Left lung (tissue), 10 donors: ENCODE measurements around the gene CFAP43. TPM values are rescaled to one million over a fixed set of nuclear protein-coding genes. Genes with fewer than 3 reads are reported as not detected.

Experiments
- ATAC-seq: fragments of 200-7000 bp; cut with Tn5 transposase; one replicate; pipeline ENCODE4 v1.9.1; 2020; ENCODE audit warnings: moderate library complexity
- DNase-seq, 4 donors: peaks; one replicate each; pipeline ENCODE4 v3.0.0-alpha.2; 2013 to 2020
- H3K27ac ChIP-seq, 2 donors: fragments of 200-600 bp; sonication (generic) in 1 of 2; one replicate each; pipeline versions ENCODE4 v1.5.0 to v1.8.0; 2020 to 2021
- H3K27me3 ChIP-seq, 2 donors: fragments of 200-600 bp; sonication (generic) in 1 of 2; one replicate each; pipeline versions ENCODE4 v1.5.0 to v1.8.0; 2020 to 2021
- H3K36me3 ChIP-seq, 2 donors: fragments of 200-600 bp; sonication (generic) in 1 of 2; one replicate each; pipeline versions ENCODE4 v1.5.0 to v1.8.0; 2020 to 2021
- H3K4me1 ChIP-seq, 2 donors: fragments of 200-600 bp; one replicate each; pipeline ENCODE4 v1.8.0; 2021
- H3K4me3 ChIP-seq, 2 donors: fragments of 200-600 bp; sonication (generic) in 1 of 2; one replicate each; pipeline versions ENCODE4 v1.5.0 to v1.8.0; 2020 to 2021; ENCODE audit warnings: mild to moderate bottlenecking in 1 of 2
- H3K9me3 ChIP-seq, 2 donors: fragments of 200-600 bp; sonication (generic) in 1 of 2; one replicate each; pipeline versions ENCODE4 v1.5.0 to v1.8.0; 2020 to 2021
- CTCF ChIP-seq, 2 donors: fragments of 200-600 bp; sonication (generic) in 1 of 2; IDR thresholded peaks; one replicate each; pipeline versions ENCODE4 v1.5.0 to v1.8.0; 2021; ENCODE audit warnings: antibody characterized with exemption in 2 of 2
- intact Hi-C, 2 donors: fragments of 100-400 bp; cut with DNase I; formaldehyde crosslinking; loops; one replicate each; pipeline versions ENCODE4 v1.11.2 to v1.14.2; 2022
- polyA plus RNA-seq, 6 donors: library from polyadenylated mRNA; unstranded; fragments of 120-200 nt; gene quantifications; one replicate each; pipeline ENCODE4 v1.2.1, GENCODE V29; 2013; ENCODE audit not compliant: insufficient read length in 6 of 6
- total RNA-seq, 2 donors: library from RNA; stranded (reverse); fragmentation: NEBNext Ultra II Directional; extraction: Animal tissue kit (Norgen Biotek cat#: 25700); gene quantifications; one replicate each; pipeline ENCODE4 v1.2.1, GENCODE V29; 2021
- donor health status: DM: no; HTN: yes; CAD: no.
- donor health status: DM: no; HTN: no; CAD: no.

The CFAP43 gene
- total and polyA plus RNA-seq, 8 donors, result 0.70 to 24.5 (median 11.9) TPM

- Histone ChIP-seq H3K27ac (no peak overlapping the region), H3K4me3 (no peak overlapping the region), H3K4me1 (no peaks in the 10 kb centered on the region), H3K27me3 (no peaks in the 10 kb centered on the region), H3K9me3 (no peaks in the 10 kb centered on the region), H3K36me3 (no peaks in the 10 kb centered on the region)
- ATAC-seq, result no peak
- no peak for DNase-seq
- TF ChIP-seq CTCF (IDR thresholded peaks at IDR 0.05), result no peak
- intact Hi-C loops, result no loop called here
Observed at GRCh38 chr10:104103956-104104355, 128.2 kb downstream of the CFAP43 start.

- no peak overlapping the region for H3K4me3 ChIP-seq
- ATAC-seq (no peak), DNase-seq (no peak)
- no peak for TF ChIP-seq CTCF (IDR thresholded peaks at IDR 0.05)
- H3K27ac ChIP-seq, result no peak overlapping the region
- H3K9me3 ChIP-seq, result no peaks in the 10 kb centered on the region
- no peaks in the 10 kb centered on the region for H3K36me3 ChIP-seq
- H3K4me1 ChIP-seq, result no peaks in the 10 kb centered on the region
- no peaks in the 10 kb centered on the region for H3K27me3 ChIP-seq
- intact Hi-C loops, result no loop called here
Observed at GRCh38 chr10:104101902-104102301, 130.3 kb downstream of the CFAP43 start.

DNA sequence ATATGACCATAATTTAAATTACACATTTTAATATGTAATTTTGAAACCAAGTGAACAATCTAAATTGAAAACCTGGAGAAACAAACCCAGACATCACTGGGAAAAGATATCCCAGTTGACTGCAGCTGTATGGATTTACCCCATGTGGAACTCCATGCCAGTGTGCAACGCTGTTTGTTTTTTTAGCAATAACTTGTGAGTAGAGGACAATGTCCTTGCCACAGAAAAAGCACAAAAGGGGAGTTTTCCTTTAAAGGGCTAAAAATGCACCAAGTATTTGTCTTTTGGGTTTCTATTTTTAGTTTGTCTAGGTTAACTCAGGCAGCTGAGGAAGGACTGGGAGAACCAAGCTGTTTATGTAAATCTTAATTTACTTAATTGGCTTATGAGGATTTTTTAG is 131.4 kb downstream of the CFAP43 start:
- no peaks in the 10 kb centered on the region for H3K27me3 ChIP-seq
- no peaks in the 10 kb centered on the region for H3K4me1 ChIP-seq
- no peak for TF ChIP-seq CTCF (IDR thresholded peaks at IDR 0.05)
- no peak overlapping the region for H3K27ac ChIP-seq
- H3K36me3 ChIP-seq, result no peaks in the 10 kb centered on the region
- DNase-seq (no peak), ATAC-seq (no peak)
- H3K4me3 ChIP-seq, result no peak overlapping the region
- no peaks in the 10 kb centered on the region for H3K9me3 ChIP-seq
- intact Hi-C loops, result no loop called here

GRCh38 chr10:104099941-104100340 is 132.2 kb downstream of the CFAP43 start:
- Histone ChIP-seq H3K27ac (no peak overlapping the region), H3K4me1 (no peaks in the 10 kb centered on the region), H3K4me3 (no peak overlapping the region), H3K27me3 (no peaks in the 10 kb centered on the region), H3K9me3 (no peaks in the 10 kb centered on the region), H3K36me3 (no peaks in the 10 kb centered on the region)
- TF ChIP-seq CTCF (IDR thresholded peaks at IDR 0.05), result no peak
- intact Hi-C loops, result no loop called here
- DNase-seq (no peak), ATAC-seq (no peak)

DNA sequence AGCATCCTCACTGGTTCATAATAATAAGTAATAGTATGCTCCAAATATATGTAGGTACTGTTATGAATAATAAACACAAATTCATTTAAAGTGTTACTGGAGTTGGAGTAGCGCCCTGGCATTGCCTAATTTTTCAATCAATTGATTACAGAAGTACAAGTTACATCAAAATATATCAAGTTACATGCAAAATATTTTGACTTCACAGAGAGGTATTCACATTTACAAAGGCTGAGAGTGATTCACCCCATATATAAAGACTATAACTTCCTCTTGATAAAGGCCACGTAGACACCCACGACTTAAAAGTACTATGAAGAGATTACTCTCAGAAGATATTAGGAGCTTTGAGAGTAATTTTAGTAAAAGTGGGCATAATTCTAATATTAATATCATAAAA is 132.9 kb downstream of the CFAP43 start:
- H3K9me3 ChIP-seq, result no peaks in the 10 kb centered on the region
- no peaks in the 10 kb centered on the region for H3K36me3 ChIP-seq
- H3K4me1 ChIP-seq, result no peaks in the 10 kb centered on the region
- H3K27ac ChIP-seq, result no peak overlapping the region
- H3K4me3 ChIP-seq, result no peak overlapping the region
- H3K27me3 ChIP-seq, result no peaks in the 10 kb centered on the region
- DNase-seq, result no peak
- ATAC-seq, result no peak
- no peak for TF ChIP-seq CTCF (IDR thresholded peaks at IDR 0.05)
- intact Hi-C loops, result no loop called here
